ENCODE measurements around the gene RNF212. TPM values are rescaled to one million over a fixed set of nuclear protein-coding genes. Genes with fewer than 3 reads are reported as not detected.

Gene RNF212
- total and polyA plus RNA-seq, 2 experiments from 2014 or later = 17.0 to 20.6 TPM

DNA sequence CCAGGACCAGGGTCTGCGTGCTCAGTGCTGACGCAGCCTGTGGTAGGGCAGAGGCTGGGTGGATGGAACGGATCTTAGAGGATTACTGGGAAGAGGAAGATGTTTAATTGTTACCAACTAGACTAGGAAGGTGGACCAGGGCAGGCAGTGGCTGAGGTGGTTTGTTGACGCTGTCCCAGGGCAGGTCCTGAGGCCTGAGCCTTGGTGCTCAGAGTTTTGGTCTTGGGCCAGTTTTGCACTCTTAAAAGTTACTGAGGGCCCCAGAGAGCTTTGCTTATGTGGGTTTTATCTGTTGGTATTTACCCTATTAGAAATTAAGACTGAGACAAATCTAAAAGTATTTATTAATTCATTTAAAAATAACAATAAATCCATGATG lies 20.4 kb downstream of the RNF212 start (continued):
- TF ChIP-seq CTCF (conservative IDR thresholded peaks at IDR 0.05; ENCODE audit: low read depth in 2 of 2) = no peak
- TF ChIP-seq, protein P1, sequence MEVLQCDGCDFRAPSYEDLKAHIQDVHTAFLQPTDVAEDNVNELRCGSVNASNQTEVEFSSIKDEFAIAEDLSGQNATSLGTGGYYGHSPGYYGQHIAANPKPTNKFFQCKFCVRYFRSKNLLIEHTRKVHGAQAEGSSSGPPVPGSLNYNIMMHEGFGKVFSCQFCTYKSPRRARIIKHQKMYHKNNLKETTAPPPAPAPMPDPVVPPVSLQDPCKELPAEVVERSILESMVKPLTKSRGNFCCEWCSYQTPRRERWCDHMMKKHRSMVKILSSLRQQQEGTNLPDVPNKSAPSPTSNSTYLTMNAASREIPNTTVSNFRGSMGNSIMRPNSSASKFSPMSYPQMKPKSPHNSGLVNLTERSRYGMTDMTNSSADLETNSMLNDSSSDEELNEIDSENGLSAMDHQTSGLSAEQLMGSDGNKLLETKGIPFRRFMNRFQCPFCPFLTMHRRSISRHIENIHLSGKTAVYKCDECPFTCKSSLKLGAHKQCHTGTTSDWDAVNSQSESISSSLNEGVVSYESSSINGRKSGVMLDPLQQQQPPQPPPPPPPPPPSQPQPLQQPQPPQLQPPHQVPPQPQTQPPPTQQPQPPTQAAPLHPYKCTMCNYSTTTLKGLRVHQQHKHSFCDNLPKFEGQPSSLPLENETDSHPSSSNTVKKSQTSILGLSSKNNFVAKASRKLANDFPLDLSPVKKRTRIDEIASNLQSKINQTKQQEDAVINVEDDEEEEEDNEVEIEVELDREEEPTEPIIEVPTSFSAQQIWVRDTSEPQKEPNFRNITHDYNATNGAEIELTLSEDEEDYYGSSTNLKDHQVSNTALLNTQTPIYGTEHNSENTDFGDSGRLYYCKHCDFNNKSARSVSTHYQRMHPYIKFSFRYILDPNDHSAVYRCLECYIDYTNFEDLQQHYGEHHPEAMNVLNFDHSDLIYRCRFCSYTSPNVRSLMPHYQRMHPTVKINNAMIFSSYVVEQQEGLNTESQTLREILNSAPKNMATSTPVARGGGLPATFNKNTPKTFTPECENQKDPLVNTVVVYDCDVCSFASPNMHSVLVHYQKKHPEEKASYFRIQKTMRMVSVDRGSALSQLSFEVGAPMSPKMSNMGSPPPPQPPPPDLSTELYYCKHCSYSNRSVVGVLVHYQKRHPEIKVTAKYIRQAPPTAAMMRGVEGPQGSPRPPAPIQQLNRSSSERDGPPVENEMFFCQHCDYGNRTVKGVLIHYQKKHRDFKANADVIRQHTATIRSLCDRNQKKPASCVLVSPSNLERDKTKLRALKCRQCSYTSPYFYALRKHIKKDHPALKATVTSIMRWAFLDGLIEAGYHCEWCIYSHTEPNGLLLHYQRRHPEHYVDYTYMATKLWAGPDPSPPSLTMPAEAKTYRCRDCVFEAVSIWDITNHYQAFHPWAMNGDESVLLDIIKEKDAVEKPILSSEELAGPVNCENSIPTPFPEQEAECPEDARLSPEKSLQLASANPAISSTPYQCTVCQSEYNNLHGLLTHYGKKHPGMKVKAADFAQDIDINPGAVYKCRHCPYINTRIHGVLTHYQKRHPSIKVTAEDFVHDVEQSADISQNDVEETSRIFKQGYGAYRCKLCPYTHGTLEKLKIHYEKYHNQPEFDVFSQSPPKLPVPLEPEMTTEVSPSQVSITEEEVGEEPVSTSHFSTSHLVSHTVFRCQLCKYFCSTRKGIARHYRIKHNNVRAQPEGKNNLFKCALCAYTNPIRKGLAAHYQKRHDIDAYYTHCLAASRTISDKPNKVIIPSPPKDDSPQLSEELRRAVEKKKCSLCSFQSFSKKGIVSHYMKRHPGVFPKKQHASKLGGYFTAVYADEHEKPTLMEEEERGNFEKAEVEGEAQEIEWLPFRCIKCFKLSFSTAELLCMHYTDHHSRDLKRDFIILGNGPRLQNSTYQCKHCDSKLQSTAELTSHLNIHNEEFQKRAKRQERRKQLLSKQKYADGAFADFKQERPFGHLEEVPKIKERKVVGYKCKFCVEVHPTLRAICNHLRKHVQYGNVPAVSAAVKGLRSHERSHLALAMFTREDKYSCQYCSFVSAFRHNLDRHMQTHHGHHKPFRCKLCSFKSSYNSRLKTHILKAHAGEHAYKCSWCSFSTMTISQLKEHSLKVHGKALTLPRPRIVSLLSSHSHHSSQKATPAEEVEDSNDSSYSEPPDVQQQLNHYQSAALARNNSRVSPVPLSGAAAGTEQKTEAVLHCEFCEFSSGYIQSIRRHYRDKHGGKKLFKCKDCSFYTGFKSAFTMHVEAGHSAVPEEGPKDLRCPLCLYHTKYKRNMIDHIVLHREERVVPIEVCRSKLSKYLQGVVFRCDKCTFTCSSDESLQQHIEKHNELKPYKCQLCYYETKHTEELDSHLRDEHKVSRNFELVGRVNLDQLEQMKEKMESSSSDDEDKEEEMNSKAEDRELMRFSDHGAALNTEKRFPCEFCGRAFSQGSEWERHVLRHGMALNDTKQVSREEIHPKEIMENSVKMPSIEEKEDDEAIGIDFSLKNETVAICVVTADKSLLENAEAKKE (CRISPR knock-in tag; IDR thresholded peaks at IDR 0.05) = no peak
- TF ChIP-seq ZNF114 (CRISPR knock-in tag; IDR thresholded peaks at IDR 0.05) = no peak
- TF ChIP-seq EZH2phosphoT487 (IDR thresholded peaks at IDR 0.05; ENCODE audit: unreplicated experiment) = no peak
- TF ChIP-seq JUNB (IDR thresholded peaks at IDR 0.05; ENCODE audit: unreplicated experiment) = no peak

DNA sequence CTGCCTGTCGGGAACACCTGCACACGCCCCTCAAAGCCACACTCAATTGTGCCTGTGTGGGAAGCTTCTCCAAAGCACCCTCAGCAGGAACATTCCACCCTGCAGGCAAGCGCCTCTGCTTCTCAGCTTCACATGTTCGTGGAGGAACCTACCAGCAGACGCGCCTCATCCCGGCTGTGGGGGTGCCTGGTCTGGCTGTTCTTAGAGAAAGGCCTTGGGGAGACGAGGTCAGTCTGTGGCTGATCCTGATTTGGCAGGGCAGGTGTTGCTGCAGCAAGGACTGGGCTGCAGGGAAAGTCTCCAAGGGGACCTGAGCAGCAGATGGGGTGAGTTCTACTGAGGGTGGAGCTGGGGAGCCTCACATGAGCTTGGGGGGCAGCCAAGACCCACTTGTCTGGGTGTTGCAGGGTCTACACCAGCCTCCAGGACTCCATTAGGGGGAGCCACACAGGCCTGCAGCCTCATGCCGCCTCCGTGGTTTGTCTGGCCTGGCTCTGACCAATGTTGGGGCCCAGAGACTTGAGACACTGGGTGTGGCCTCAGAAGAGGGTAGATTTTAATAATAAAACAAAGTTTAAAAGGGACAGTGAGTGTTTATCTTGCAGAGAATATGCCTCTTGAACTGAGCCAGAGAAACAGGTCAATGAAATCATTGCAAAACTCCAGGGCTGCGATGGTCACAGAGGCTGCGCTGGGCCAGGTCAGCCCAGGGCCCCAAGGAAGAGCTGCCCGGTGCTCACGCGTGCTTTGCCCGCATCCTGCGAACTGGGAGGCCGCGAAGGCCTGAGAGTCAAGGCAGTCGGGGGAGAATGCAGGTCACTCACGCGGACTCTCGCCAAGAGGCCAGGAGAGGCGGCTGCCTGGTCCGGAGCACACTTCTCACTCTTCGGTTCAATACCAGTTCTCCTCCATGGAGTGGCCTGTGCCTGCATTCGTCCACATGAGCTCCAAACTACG lies 21.1 kb downstream of the RNF212 start:
- peak; percentile 72 for DNase-seq (ENCODE audit: low spot score)
- Mint-ChIP-seq H3K36me3 (ENCODE audit: low read depth) (peaks cover 19% of the 10 kb centered on the region), H3K4me1 (peaks cover 8% of the 10 kb centered on the region; the same call in 2 of the 3 replicates), H3K27me3 (ENCODE audit: insufficient read depth, low read depth, poor library complexity) (peaks cover 6% of the 10 kb centered on the region), H3K9me3 (peaks cover 28% of the 10 kb centered on the region), H3K4me3 (no peak overlapping the region), H3K27ac (0 out of 2 replicates have a peak overlapping the region, but pooled peaks have one; percentile 31)
- no peak overlapping the region for H3K27ac ChIP-seq (ENCODE audit: low read depth)
- H3K9me2 ChIP-seq (ENCODE audit: insufficient read depth) = no peaks in the 10 kb centered on the region
- H3K36me3 ChIP-seq (ENCODE audit: insufficient read depth) = no peaks in the 10 kb centered on the region
- no peaks in the 10 kb centered on the region for H4K20me1 ChIP-seq (replicated peaks; ENCODE audit: insufficient read depth)
- no peaks in the 10 kb centered on the region for H3K79me2 ChIP-seq (replicated peaks; ENCODE audit: insufficient read depth)
- H3K27me3 ChIP-seq (ENCODE audit: insufficient read depth) = no peaks in the 10 kb centered on the region
- H2AFZ ChIP-seq = no peak overlapping the region
- H3F3A ChIP-seq (replicated peaks; ENCODE audit: low read depth) = no peaks in the 10 kb centered on the region
- no peak overlapping the region for H3K4me3 ChIP-seq
- H3K4me2 ChIP-seq = no peak overlapping the region
- TF ChIP-seq EZH2phosphoT487 (IDR thresholded peaks at IDR 0.05; ENCODE audit: unreplicated experiment) (no peak), EZH2 (IDR thresholded peaks at IDR 0.05; ENCODE audit: low read depth, unreplicated experiment) (no peak), ZNF331 (CRISPR knock-in tag; IDR thresholded peaks at IDR 0.05; ENCODE audit: low read depth) (no peak), CTCF (conservative IDR thresholded peaks at IDR 0.05; ENCODE audit: low read depth in 2 of 2) (peak; percentile 65 to 73)
- TF ChIP-seq, protein P2, sequence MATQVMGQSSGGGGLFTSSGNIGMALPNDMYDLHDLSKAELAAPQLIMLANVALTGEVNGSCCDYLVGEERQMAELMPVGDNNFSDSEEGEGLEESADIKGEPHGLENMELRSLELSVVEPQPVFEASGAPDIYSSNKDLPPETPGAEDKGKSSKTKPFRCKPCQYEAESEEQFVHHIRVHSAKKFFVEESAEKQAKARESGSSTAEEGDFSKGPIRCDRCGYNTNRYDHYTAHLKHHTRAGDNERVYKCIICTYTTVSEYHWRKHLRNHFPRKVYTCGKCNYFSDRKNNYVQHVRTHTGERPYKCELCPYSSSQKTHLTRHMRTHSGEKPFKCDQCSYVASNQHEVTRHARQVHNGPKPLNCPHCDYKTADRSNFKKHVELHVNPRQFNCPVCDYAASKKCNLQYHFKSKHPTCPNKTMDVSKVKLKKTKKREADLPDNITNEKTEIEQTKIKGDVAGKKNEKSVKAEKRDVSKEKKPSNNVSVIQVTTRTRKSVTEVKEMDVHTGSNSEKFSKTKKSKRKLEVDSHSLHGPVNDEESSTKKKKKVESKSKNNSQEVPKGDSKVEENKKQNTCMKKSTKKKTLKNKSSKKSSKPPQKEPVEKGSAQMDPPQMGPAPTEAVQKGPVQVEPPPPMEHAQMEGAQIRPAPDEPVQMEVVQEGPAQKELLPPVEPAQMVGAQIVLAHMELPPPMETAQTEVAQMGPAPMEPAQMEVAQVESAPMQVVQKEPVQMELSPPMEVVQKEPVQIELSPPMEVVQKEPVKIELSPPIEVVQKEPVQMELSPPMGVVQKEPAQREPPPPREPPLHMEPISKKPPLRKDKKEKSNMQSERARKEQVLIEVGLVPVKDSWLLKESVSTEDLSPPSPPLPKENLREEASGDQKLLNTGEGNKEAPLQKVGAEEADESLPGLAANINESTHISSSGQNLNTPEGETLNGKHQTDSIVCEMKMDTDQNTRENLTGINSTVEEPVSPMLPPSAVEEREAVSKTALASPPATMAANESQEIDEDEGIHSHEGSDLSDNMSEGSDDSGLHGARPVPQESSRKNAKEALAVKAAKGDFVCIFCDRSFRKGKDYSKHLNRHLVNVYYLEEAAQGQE (IDR thresholded peaks at IDR 0.05; ENCODE audit: unreplicated experiment) = no peak
- no peaks in the 10 kb centered on the region for H3K4me1 ChIP-seq (ENCODE audit: insufficient read depth)
- ATAC-seq = peak; percentile 99

Measured in GM23338 (cell line).